BLaER1 treated with 17β-estradiol and CSF1 and Interleukin-3, amounts not matched to agents 10 nM and 100 nM (cell line): ENCODE results near the gene MVD.

Source experiments
- H3K27ac ChIP-seq, 11 experiments: shearing (Covaris generic); formaldehyde crosslinking; 2 replicates each; pipeline ENCODE4 v1.8.1; 2022
- H3K27me3 ChIP-seq, 11 experiments: shearing (Covaris generic); formaldehyde crosslinking; 2 replicates each; pipeline ENCODE4 v1.8.1; 2022
- H3K36me3 ChIP-seq, 11 experiments: shearing (Covaris generic); formaldehyde crosslinking; 2 replicates each; pipeline ENCODE4 v1.8.1; 2022
- H3K4me1 ChIP-seq, 10 experiments: shearing (Covaris generic); formaldehyde crosslinking; 2 replicates each; pipeline ENCODE4 v1.8.1; 2022
- H3K4me2 ChIP-seq, 11 experiments: shearing (Covaris generic); formaldehyde crosslinking; 2 replicates each; pipeline ENCODE4 v1.8.1; 2022
- H3K4me3 ChIP-seq, 10 experiments: shearing (Covaris generic); formaldehyde crosslinking; 2 replicates each; pipeline ENCODE4 v1.8.1; 2022
- H3K9ac ChIP-seq, 11 experiments: shearing (Covaris generic); formaldehyde crosslinking; 2 replicates each; pipeline ENCODE4 v1.8.1; 2022
- H3K9me3 ChIP-seq, 11 experiments: shearing (Covaris generic); formaldehyde crosslinking; replicated peaks in 1 of 11; 2 replicates each; pipeline ENCODE4 v1.8.1; 2022
- H4K20me1 ChIP-seq, 11 experiments: shearing (Covaris generic); formaldehyde crosslinking; 2 replicates each; pipeline ENCODE4 v1.8.1; 2022
- Cebpa-rat ChIP-seq, 11 experiments: shearing (Covaris generic); IDR thresholded peaks; 2 replicates each; pipeline ENCODE4 v1.8.1; 2022

The MVD gene, protein sequence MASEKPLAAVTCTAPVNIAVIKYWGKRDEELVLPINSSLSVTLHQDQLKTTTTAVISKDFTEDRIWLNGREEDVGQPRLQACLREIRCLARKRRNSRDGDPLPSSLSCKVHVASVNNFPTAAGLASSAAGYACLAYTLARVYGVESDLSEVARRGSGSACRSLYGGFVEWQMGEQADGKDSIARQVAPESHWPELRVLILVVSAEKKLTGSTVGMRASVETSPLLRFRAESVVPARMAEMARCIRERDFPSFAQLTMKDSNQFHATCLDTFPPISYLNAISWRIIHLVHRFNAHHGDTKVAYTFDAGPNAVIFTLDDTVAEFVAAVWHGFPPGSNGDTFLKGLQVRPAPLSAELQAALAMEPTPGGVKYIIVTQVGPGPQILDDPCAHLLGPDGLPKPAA

GRCh38 chr16:88662843-88663606, at the start of gene MVD:
TSS of gene MVD (minus strand) at chr16:88663091. CDS start at chr16:88663080, 11 bp downstream.
- H3K9me3 ChIP-seq, result no peaks in the 10 kb centered on the region
- H3K4me2 ChIP-seq, result peak within 1 kb of the TSS; percentile 97 to 100 (median 99)
- H3K36me3 ChIP-seq, result peaks cover 0 to 20% (median 0%) of the 10 kb centered on the region in 11 experiments; a peak in 5 of 22 replicates
- H4K20me1 ChIP-seq, result peaks cover 0 to 35% (median 9%) of the 10 kb centered on the region in 11 experiments; a peak in 11 of 22 replicates
- no peak for TF ChIP-seq Cebpa-rat (IDR thresholded peaks at IDR 0.05)
- peak within 1 kb of the TSS; percentile 76 to 97 (median 90) for H3K4me3 ChIP-seq
- H3K4me1 ChIP-seq, result peaks cover 37 to 55% (median 44%) of the 10 kb centered on the region in 10 experiments
- H3K9ac ChIP-seq, result peak within 1 kb of the TSS; percentile 82 to 89 (median 86)
- peak within 1 kb of the TSS; percentile 32 to 84 (median 78); a peak in 21 of 22 replicates for H3K27ac ChIP-seq
- H3K27me3 ChIP-seq, result no peaks in the 10 kb centered on the region

GRCh38 chr16:88712362-88712979, 49.6 kb upstream of the MVD start:
- Histone ChIP-seq H3K27ac (no peak overlapping the region), H3K4me3 (no peak overlapping the region), H3K4me2 (no peak overlapping the region), H3K9me3 (no peaks in the 10 kb centered on the region), H3K36me3 (peaks cover 40 to 91% (median 66%) of the 10 kb centered on the region in 11 experiments), H3K9ac (0 out of 22 replicates have a peak overlapping the region, but pooled peaks of 1 of the 11 experiments have one; percentile 23), H4K20me1 (peaks cover 4 to 96% (median 94%) of the 10 kb centered on the region in 11 experiments; a peak in 21 of 22 replicates), H3K27me3 (peaks cover 0 to 4% (median 0%) of the 10 kb centered on the region in 11 experiments; a peak in 1 of 22 replicates), H3K4me1 (peaks cover 13 to 42% (median 33%) of the 10 kb centered on the region in 10 experiments)
- no peak for TF ChIP-seq Cebpa-rat (IDR thresholded peaks at IDR 0.05)

GRCh38 chr16:88711750-88712340, 49.0 kb upstream of the MVD start:
- peaks cover 0 to 3% (median 0%) of the 10 kb centered on the region in 11 experiments; a peak in 1 of 22 replicates for H3K27me3 ChIP-seq
- TF ChIP-seq Cebpa-rat (IDR thresholded peaks at IDR 0.05), result no peak
- no peaks in the 10 kb centered on the region for H3K9me3 ChIP-seq
- peaks cover 4 to 96% (median 93%) of the 10 kb centered on the region in 11 experiments; a peak in 20 of 22 replicates for H4K20me1 ChIP-seq
- H3K27ac ChIP-seq, result no peak overlapping the region
- peaks cover 16 to 42% (median 33%) of the 10 kb centered on the region in 10 experiments for H3K4me1 ChIP-seq
- H3K4me2 ChIP-seq, result 0 out of 22 replicates have a peak overlapping the region, but pooled peaks of 1 of the 11 experiments have one; percentile 24
- H3K9ac ChIP-seq, result 0 out of 22 replicates have a peak overlapping the region, but pooled peaks of 1 of the 11 experiments have one; percentile 23
- H3K36me3 ChIP-seq, result peaks cover 34 to 85% (median 60%) of the 10 kb centered on the region in 11 experiments
- no peak overlapping the region for H3K4me3 ChIP-seq

DNA sequence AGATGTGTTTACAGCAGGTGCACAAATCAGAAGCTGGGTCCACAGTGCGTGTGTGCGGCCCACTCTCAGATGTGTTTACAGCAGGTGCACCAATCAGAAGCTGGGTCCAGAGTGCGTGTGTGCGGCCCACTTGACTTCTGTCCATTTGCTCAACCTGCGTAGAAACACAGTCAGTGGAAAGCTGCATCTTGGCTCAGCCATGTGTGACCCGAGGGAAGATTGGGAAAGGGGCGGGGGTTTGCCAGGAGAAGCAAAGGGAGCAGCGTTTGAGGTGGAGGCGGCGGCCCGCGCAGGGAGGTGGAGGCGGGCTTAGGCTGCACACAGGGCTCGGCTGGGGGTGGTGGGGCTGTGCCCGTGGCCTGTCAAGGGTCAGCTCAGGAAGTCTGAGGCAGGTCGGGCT, 47.7 kb upstream of the MVD start:
- peak overlapping the region in 4 of 11 experiments; percentile 15 to 41 (median 32); a peak in 5 of 22 replicates for H3K9ac ChIP-seq
- TF ChIP-seq Cebpa-rat (IDR thresholded peaks at IDR 0.05), result no peak
- H4K20me1 ChIP-seq, result peaks cover 0 to 92% (median 80%) of the 10 kb centered on the region in 11 experiments; a peak in 19 of 22 replicates
- H3K4me2 ChIP-seq, result peak overlapping the region in 5 of 11 experiments; percentile 15 to 30 (median 24); a peak in 6 of 22 replicates
- no peaks in the 10 kb centered on the region for H3K9me3 ChIP-seq
- H3K27ac ChIP-seq, result no peak overlapping the region
- peaks cover 18 to 43% (median 36%) of the 10 kb centered on the region in 10 experiments for H3K4me1 ChIP-seq
- peaks cover 21 to 72% (median 47%) of the 10 kb centered on the region in 11 experiments for H3K36me3 ChIP-seq
- peaks cover 0 to 7% (median 5%) of the 10 kb centered on the region in 11 experiments; a peak in 13 of 22 replicates for H3K27me3 ChIP-seq
- no peak overlapping the region for H3K4me3 ChIP-seq

GRCh38 chr16:88706965-88707826, 44.3 kb upstream of the MVD start:
- no peak for TF ChIP-seq Cebpa-rat (IDR thresholded peaks at IDR 0.05)
- H3K9ac ChIP-seq, result peak overlapping the region; percentile 81 to 95 (median 89)
- peaks cover 0 to 48% (median 24%) of the 10 kb centered on the region in 11 experiments; a peak in 19 of 22 replicates for H3K36me3 ChIP-seq
- peaks cover 47 to 77% (median 65%) of the 10 kb centered on the region in 10 experiments for H3K4me1 ChIP-seq
- peak overlapping the region; percentile 85 to 99 (median 94) for H3K4me3 ChIP-seq
- no peaks in the 10 kb centered on the region for H3K9me3 ChIP-seq
- peaks cover 0 to 78% (median 58%) of the 10 kb centered on the region in 11 experiments; a peak in 19 of 22 replicates for H4K20me1 ChIP-seq
- peaks cover 0 to 26% (median 19%) of the 10 kb centered on the region in 11 experiments; a peak in 13 of 22 replicates for H3K27me3 ChIP-seq
- H3K27ac ChIP-seq, result peak overlapping the region in 10 of 11 experiments; percentile 83 to 96 (median 88); a peak in 20 of 22 replicates
- peak overlapping the region; percentile 96 to 100 (median 99) for H3K4me2 ChIP-seq

DNA sequence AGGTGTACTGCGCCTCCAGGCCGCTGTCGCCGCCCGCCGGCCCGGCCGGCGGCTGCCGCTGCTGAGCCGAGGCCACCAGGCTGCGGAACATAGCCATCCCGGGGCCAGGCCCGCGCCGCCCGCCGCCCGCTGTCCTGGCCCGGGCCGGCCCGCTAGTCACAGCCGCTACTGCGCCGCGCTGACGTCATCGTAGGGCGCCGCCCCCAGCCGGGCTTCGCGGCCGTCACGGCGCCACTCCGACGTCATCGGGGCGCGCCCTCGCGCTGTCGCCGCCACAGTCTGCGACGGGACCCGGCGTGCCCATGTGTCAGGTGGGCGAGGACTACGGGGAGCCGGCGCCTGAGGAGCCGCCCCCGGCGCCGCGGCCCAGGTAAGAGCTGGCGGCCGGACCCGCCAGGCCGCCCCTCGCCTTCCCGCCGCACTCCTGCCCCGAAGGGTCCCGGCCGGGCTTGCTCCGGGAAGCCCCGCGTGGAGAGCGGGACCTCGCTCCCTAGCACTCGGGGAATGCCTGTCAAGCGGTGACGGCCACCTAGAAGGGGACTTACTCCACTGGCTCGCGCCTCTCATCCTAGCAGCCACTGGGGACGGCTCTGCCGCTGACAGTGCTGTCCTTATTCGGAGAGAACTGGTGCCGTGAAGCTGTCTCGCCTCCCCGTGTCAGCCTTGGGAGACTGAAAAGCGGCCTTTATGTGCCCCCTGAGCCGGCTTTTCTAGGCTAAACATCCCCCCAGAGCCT, 43.5 kb upstream of the MVD start, which contains the start of the genes CTU2 and RNF166:
Gene CTU2 (plus strand): TSS at position 275 of the 736 bp plus-strand sequence. CDS start 28 bp downstream, at position 303.
Gene RNF166 (minus strand): TSS at position 180 of the 736 bp plus-strand sequence. CDS start 83 bp downstream, at position 97.
- peak within 1 kb of the TSS; percentile 80 to 96 (median 88) for H3K27ac ChIP-seq
- H3K4me2 ChIP-seq, result peak within 1 kb of the TSS; percentile 96 to 100 (median 99)
- H3K9me3 ChIP-seq, result no peaks in the 10 kb centered on the region
- peaks cover 0 to 26% (median 19%) of the 10 kb centered on the region in 11 experiments; a peak in 13 of 22 replicates for H3K27me3 ChIP-seq
- H3K36me3 ChIP-seq, result peaks cover 0 to 46% (median 20%) of the 10 kb centered on the region in 11 experiments; a peak in 19 of 22 replicates
- peaks cover 0 to 70% (median 50%) of the 10 kb centered on the region in 11 experiments; a peak in 19 of 22 replicates for H4K20me1 ChIP-seq
- TF ChIP-seq Cebpa-rat (IDR thresholded peaks at IDR 0.05), result no peak
- H3K4me3 ChIP-seq, result peak within 1 kb of the TSS; percentile 85 to 99 (median 94)
- peaks cover 55 to 84% (median 67%) of the 10 kb centered on the region in 10 experiments for H3K4me1 ChIP-seq
- peak within 1 kb of the TSS; percentile 81 to 95 (median 89) for H3K9ac ChIP-seq
